NCI-H2227 (cell line): ENCODE measurements around the gene GGTLC2.
"Not testable (repeated sequence)": the region's sequence is repeated elsewhere in the genome, so short reads cannot be mapped to it uniquely, and the experiment has no call there.

Experiments
- DNase-seq: peaks from one replicate; lab custom pipeline; 2025; ENCODE audit not compliant: unreplicated experiment; lab: John Stamatoyannopoulos, UW

The GGTLC2 gene

GRCh38 chr22:22667966-22668880, 23.8 kb downstream of the GGTLC2 start:
- DNase-seq: no peak

- no peak for DNase-seq
Measured at GRCh38 chr22:22669093-22669492, 24.7 kb downstream of the GGTLC2 start.

- DNase-seq: no peak
Measured at GRCh38 chr22:22670076-22670795, 25.8 kb downstream of the GGTLC2 start.

GRCh38 chr22:22671506-22671905, 27.1 kb downstream of the GGTLC2 start:
- no peak for DNase-seq

GRCh38 chr22:22673099-22673498, 28.7 kb downstream of the GGTLC2 start:
- DNase-seq: no peak

- DNase-seq: no peak
Measured at GRCh38 chr22:22673628-22674027, 29.2 kb downstream of the GGTLC2 start.

- no peak for DNase-seq
Measured at GRCh38 chr22:22674467-22674866, 30.1 kb downstream of the GGTLC2 start.

- no peak for DNase-seq
Measured at GRCh38 chr22:22678970-22679369, 34.6 kb downstream of the GGTLC2 start.

GRCh38 chr22:22680396-22680795, 36.0 kb downstream of the GGTLC2 start:
- DNase-seq: no peak

GRCh38 chr22:22681221-22681739, 36.9 kb downstream of the GGTLC2 start:
- no peak for DNase-seq

GRCh38 chr22:22682196-22682595, 37.8 kb downstream of the GGTLC2 start:
- no peak for DNase-seq

- no peak for DNase-seq
Measured at GRCh38 chr22:22682807-22683667, 38.6 kb downstream of the GGTLC2 start.

GRCh38 chr22:22683668-22684361, 39.4 kb downstream of the GGTLC2 start:
- DNase-seq: no peak

- peak; percentile 3 for DNase-seq
Measured at GRCh38 chr22:22684580-22685561, 40.5 kb downstream of the GGTLC2 start.

GRCh38 chr22:22685586-22685985, 41.2 kb downstream of the GGTLC2 start:
- no peak for DNase-seq

GRCh38 chr22:22686202-22687115, 42.0 kb downstream of the GGTLC2 start:
- DNase-seq: not testable (repeated sequence)

- peak; percentile 55 for DNase-seq
Measured at GRCh38 chr22:22687638-22688500, 43.5 kb downstream of the GGTLC2 start.
